Kasumi-1 (cell line): ENCODE measurements around the gene KRTAP20-2.

ENCODE experiments used
- DNase-seq, 2 experiments: peaks; one replicate each; lab custom pipeline; 2025; lab: John Stamatoyannopoulos, UW

Gene KRTAP20-2

GRCh38 chr21:30674312-30674711, 39.3 kb downstream of the KRTAP20-2 start:
- DNase-seq, result no peak

GRCh38 chr21:30676737-30677136, 41.7 kb downstream of the KRTAP20-2 start:
- no peak for DNase-seq

- no peak for DNase-seq
Observed at GRCh38 chr21:30680586-30680985, 45.6 kb downstream of the KRTAP20-2 start.

- no peak for DNase-seq
Observed at GRCh38 chr21:30684506-30684905, 49.5 kb downstream of the KRTAP20-2 start.
